ENCODE data around the gene NHEJ1.

The NHEJ1 gene

DNA sequence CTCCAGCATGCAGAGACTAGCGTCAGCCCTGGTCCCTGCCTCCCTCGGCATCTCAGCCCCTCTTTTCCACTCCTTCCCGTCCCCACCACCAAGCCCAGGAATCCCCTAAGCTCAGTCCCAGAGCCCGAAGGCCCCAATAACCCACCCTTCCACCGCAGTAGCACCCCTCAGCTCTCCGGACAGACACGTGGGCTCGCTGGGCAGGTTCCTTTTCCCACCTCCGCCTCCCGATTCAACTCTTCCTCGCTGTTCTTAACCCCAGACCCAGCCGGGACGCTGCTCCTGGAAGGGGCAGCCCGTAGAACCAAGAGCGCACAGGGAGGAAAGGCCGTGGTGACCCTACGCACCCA lies 101.3 kb downstream of the NHEJ1 start:
- POLR2A ChIA-PET: no interaction called here
- CTCF ChIA-PET: interaction anchor here (1.2 to 28.6 kb wide), 17 partner anchors 9 to 240 kb away, joined by 3 to 709 read pairs (median 8); partner anchors contain the start of genes CFAP65 and NHEJ1
- DNase-seq (ENCODE audit: low read depth, low spot score): no peak
- no peak overlapping the region for H3K4me3 ChIP-seq (ENCODE audit: low read depth, low read length)
- TF ChIP-seq, protein P1, sequence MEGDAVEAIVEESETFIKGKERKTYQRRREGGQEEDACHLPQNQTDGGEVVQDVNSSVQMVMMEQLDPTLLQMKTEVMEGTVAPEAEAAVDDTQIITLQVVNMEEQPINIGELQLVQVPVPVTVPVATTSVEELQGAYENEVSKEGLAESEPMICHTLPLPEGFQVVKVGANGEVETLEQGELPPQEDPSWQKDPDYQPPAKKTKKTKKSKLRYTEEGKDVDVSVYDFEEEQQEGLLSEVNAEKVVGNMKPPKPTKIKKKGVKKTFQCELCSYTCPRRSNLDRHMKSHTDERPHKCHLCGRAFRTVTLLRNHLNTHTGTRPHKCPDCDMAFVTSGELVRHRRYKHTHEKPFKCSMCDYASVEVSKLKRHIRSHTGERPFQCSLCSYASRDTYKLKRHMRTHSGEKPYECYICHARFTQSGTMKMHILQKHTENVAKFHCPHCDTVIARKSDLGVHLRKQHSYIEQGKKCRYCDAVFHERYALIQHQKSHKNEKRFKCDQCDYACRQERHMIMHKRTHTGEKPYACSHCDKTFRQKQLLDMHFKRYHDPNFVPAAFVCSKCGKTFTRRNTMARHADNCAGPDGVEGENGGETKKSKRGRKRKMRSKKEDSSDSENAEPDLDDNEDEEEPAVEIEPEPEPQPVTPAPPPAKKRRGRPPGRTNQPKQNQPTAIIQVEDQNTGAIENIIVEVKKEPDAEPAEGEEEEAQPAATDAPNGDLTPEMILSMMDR (IDR thresholded peaks at IDR 0.05; ENCODE audit: insufficient read depth, low read length, missing control alignments): no peak

DNA sequence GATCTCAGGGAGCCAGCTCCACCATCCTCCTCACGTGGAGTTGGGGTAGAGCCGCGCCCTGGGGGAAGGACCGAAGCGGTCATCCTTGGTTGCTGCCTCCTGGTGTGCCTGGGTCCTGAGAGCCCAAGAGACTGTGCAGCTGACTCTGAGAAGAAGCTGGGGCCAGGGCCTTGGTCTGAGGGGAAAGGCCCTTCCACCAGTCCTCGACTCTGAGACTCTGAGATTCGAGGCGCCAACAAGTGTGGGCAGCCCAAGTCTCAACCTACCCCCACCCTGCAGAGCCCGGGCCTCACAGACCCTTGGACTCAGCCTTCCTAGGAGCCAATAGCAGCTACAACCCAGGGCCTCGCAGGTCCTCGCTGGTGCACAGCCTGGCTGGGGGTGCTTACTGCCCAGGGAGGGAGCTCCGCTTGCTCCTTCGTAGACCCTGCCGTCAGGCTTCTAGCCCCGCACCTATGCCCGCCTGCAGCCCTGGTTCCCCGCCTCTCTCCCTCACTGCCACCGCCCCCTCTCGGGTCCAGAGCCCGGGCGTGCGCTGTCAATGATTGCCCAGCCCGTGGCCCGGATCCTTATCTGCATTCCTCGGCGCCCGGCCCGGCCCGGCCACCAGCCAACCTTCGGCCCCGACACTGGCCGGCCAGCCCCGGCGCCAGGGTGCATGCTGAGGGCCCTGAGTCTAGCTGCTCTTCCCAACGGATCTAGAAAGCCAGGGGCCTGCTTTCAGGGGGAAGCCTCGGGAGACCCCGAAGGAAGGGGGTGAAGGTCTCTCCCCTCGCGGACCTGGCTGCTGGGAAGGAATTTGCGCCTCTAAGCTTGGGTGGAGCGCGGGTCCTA lies 101.9 kb downstream of the NHEJ1 start:
- ChIA-PET POLR2A (no interaction called here), CTCF (interaction anchor here (0.6 to 28.6 kb wide), 40 partner anchors 8 to 297 kb away, joined by 3 to 709 read pairs (median 5); partner anchors contain the start of genes CFAP65 and NHEJ1)
- TF ChIP-seq, protein P1 (IDR thresholded peaks at IDR 0.05; ENCODE audit: insufficient read depth, low read length, missing control alignments): no peak
- H3K4me3 ChIP-seq (ENCODE audit: low read depth, low read length): no peak overlapping the region
- DNase-seq (ENCODE audit: low read depth, low spot score): no peak

DNA sequence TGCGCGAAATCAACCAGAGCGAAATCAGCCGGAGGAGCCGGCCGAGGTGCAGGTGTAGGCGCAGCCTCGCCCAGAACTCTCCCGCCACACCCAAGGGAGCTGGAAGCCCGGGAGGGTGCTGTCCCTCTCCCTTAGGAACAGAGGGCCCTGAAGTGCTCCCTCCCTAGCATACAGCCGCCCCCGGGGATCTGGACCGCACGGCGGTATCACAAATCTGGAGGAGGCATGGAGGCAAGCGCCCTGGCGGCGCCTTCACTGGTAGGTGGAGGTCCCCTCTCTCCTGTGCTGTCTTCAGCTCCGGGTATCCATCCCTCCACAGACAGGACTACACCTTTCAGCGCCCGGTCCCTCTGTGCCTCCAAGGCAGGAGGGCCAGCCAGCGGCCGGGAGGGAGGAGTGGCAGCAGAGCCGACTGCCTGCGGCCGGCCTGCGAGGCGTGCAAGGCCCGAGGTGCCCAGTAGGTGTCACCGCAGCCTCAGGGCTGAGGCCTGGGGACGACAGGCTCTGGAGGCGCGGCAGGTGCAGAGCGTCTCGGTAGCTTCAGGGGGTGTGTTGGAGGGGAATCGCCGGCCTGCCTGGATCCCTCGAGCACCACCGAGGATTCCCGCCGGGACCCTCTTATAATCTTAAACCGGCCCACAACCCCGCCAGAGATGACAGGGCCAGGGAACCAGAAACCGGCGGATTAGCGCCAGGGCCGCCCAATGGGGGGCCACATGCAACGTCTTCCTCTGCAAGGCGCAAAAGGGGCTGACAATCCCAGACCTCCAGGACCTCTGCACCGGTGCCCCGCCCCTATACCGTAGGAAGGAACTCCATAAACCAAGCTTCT lies 102.7 kb downstream of the NHEJ1 start:
- H3K4me3 ChIP-seq (ENCODE audit: low read depth, low read length): no peak overlapping the region
- ChIA-PET POLR2A (no interaction called here), CTCF (interaction anchor here (0.6 to 28.6 kb wide), 39 partner anchors 7 to 298 kb away, joined by 3 to 709 read pairs (median 5); partner anchors contain the start of genes CFAP65 and NHEJ1)
- TF ChIP-seq, protein P1 (IDR thresholded peaks at IDR 0.05; ENCODE audit: insufficient read depth, low read length, missing control alignments): peak; percentile 96
- no peak for DNase-seq (ENCODE audit: low read depth, low spot score)

DNA sequence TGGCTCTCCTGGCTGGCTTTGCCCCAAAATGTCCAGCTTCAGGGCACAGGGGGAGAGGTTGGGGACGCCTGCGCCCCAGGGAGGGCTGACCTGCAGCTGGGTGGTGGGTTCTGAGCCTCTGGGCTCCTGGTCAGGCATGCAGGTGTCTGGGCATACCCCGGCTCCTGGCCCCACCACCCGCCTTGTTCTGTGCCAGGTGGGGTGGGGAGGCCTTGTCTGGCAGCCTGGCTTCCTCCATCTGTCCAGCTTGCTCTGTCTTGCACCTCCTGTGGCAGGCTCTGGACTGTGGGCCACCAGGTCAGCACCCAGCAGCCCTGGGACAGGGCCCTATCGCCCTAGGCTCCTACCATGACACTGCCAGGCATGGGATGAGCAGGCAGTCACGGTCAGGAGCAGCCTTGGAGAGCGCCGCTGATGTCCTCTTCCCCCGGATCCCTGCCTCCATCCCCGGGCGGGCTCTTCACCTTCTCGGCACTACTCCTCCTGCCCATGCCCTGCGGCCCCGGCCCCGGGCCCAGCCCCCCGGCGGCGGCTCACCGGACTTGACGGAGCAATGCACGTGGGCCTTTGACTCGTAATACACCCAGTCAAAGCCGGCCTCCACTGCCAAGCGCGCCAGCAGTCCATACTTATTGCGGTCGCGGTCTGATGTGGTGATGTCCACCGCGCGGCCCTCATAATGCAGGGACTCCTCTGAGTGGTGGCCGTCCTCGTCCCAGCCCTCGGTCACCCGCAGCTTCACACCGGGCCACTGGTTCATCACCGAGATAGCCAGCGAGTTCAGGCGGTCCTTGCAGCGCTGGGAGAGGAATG lies 103.5 kb downstream of the NHEJ1 start:
- DNase-seq (ENCODE audit: low read depth, low spot score): no peak
- ChIA-PET POLR2A (no interaction called here), CTCF (interaction anchor here (0.9 to 28.6 kb wide), 20 partner anchors 14 to 241 kb away, joined by 3 to 709 read pairs (median 8); partner anchors contain the start of genes CFAP65 and NHEJ1)
- no peak overlapping the region for H3K4me3 ChIP-seq (ENCODE audit: low read depth, low read length)
- TF ChIP-seq, protein P1 (IDR thresholded peaks at IDR 0.05; ENCODE audit: insufficient read depth, low read length, missing control alignments): no peak

DNA sequence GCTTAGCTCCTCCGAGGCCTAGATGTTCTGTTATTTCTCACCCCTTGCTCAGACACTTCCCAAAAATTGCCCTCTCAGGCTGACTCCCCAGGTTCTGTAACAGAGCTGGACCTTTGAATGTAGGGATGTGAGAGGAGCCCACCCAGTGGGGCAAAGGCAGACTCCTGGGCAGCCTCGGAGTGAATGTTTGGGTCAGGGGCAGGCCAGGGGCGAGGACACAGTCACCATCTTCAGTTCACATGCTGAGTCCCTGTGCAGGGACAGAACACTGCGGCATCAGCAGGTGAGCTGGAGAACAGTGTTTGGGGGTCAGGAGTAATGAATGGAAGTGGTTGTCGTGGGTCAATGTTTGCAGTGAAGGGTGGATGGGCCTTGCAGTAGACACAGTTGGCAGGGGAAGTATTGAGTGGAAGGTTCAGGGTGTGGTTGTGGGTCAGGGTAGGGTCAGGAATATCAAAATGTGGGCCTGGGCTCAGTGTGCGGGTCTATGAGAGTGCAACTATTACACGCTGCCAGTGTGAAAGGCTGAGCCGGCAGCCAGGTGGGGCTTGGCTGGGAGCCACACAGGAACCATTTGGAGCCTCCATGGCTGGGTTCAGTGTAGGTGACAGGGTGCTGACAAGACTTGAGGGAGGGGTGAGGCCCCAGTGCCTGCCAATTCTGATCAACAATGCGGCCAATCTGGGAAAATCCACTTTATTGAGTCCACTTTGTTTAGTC lies 104.3 kb downstream of the NHEJ1 start:
- CTCF ChIA-PET: interaction anchor here (1.3 to 28.6 kb wide), 6 partner anchors 14 to 95 kb away, joined by 3 to 709 read pairs (median 110); partner anchors contain the start of gene NHEJ1
- POLR2A ChIA-PET: no interaction called here
- no peak overlapping the region for H3K4me3 ChIP-seq (ENCODE audit: low read depth, low read length)
- TF ChIP-seq, protein P1 (IDR thresholded peaks at IDR 0.05; ENCODE audit: insufficient read depth, low read length, missing control alignments): no peak
- no peak for DNase-seq (ENCODE audit: low read depth, low spot score)
